ENCODE measurements around the gene CCDC91.

Gene CCDC91

GRCh38 chr12:28512876-28513275, 322.6 kb downstream of the CCDC91 start:
- ChIA-PET CTCF (interaction anchor here (0.7 kb wide), 1 partner anchor 16 kb away, joined by 4 read pairs; no protein-coding TSS in a partner anchor), POLR2A (no interaction called here)
- H3K36me3 ChIP-seq (ENCODE audit: control insufficient read depth in 2 of 2, insufficient read depth in 1 of 2, low read length in 2 of 2) = no peaks in the 10 kb centered on the region
- no peak overlapping the region for H3K4me3 ChIP-seq (ENCODE audit: low read depth, low read length)
- no peaks in the 10 kb centered on the region for H3K4me1 ChIP-seq (ENCODE audit: control insufficient read depth, insufficient read depth, low read length)
- no peak for TF ChIP-seq ZBTB6 (tag by site-specific recombination; IDR thresholded peaks at IDR 0.05)
- no peak for TF ChIP-seq ZNF280C (tag by site-specific recombination; IDR thresholded peaks at IDR 0.05)
- no peak for TF ChIP-seq ZNF596 (tag by site-specific recombination; IDR thresholded peaks at IDR 0.05)
- no peak for TF ChIP-seq ZXDB (tag by site-specific recombination; IDR thresholded peaks at IDR 0.05)
- no peak for TF ChIP-seq ZNF174 (tag by site-specific recombination; IDR thresholded peaks at IDR 0.05)
- TF ChIP-seq ZNF548 (tag by site-specific recombination; IDR thresholded peaks at IDR 0.05) = no peak
- TF ChIP-seq ZNF433 (tag by site-specific recombination; IDR thresholded peaks at IDR 0.05; ENCODE audit: low read depth) = no peak
- TF ChIP-seq AEBP2 (tag by site-specific recombination; IDR thresholded peaks at IDR 0.05; ENCODE audit: borderline replicate concordance) = no peak
- H3K27ac ChIP-seq (ENCODE audit: extremely low read depth, low read depth, low read length) = no peak overlapping the region
- no peaks in the 10 kb centered on the region for H3K9me3 ChIP-seq (ENCODE audit: control insufficient read depth, insufficient read depth, low read depth, low read length)

- ChIA-PET CTCF (no interaction called here), POLR2A (no interaction called here)
- no peaks in the 10 kb centered on the region for H3K4me1 ChIP-seq (ENCODE audit: control insufficient read depth, insufficient read depth, low read length)
- no peak overlapping the region for H3K27ac ChIP-seq (ENCODE audit: extremely low read depth, low read depth, low read length)
- H3K4me3 ChIP-seq (ENCODE audit: low read depth, low read length) = no peak overlapping the region
- H3K9me3 ChIP-seq (ENCODE audit: control insufficient read depth, insufficient read depth, low read depth, low read length) = no peaks in the 10 kb centered on the region
- no peaks in the 10 kb centered on the region for H3K36me3 ChIP-seq (ENCODE audit: control insufficient read depth in 2 of 2, insufficient read depth in 1 of 2, low read length in 2 of 2)
- TF ChIP-seq ZNF148 (tag by site-specific recombination; IDR thresholded peaks at IDR 0.05; ENCODE audit: borderline replicate concordance) (no peak), GLIS2 (tag by site-specific recombination; IDR thresholded peaks at IDR 0.05) (no peak), ZNF335 (tag by site-specific recombination; conservative IDR thresholded peaks at IDR 0.05) (no peak), ZNF529 (tag by site-specific recombination; IDR thresholded peaks at IDR 0.05; ENCODE audit: insufficient replicate concordance) (no peak), HOXC10 (CRISPR knock-in tag; IDR thresholded peaks at IDR 0.05) (no peak), ZNF623 (tag by site-specific recombination; IDR thresholded peaks at IDR 0.05) (no peak), ZNF561 (tag by site-specific recombination; IDR thresholded peaks at IDR 0.05; ENCODE audit: borderline replicate concordance) (no peak), IKZF3 (tag by site-specific recombination; IDR thresholded peaks at IDR 0.05) (no peak), ZNF302 (tag by site-specific recombination; IDR thresholded peaks at IDR 0.05; ENCODE audit: low read depth) (no peak), TRIM28 (IDR thresholded peaks at IDR 0.05; ENCODE audit: borderline replicate concordance, low read length) (no peak), ZNF549 (tag by site-specific recombination; IDR thresholded peaks at IDR 0.05) (no peak), ZBTB49 (tag by site-specific recombination; IDR thresholded peaks at IDR 0.05; ENCODE audit: low read depth) (no peak), TSHZ1 (tag by site-specific recombination; IDR thresholded peaks at IDR 0.05; ENCODE audit: borderline replicate concordance) (no peak)
Measured at GRCh38 chr12:28513983-28514382, 323.7 kb downstream of the CCDC91 start.

All from HEK293 (cell line).